Activated T-helper 17 cell treated with anti-CD3 and anti-CD28 coated beads, Interleukin-2, amount 50 U/mL, for 72 hours (primary cell): ENCODE measurements around the gene PITX1. TPM values are rescaled to one million over a fixed set of nuclear protein-coding genes. Genes with fewer than 3 reads are reported as not detected.
A peak's percentile ranks its signal among the peaks of the same experiment; 100 is the strongest.

Experiments
- ATAC-seq: fragments of 150-1000 bp; cut with Tn5 transposase; replicated peaks from 2 replicates; pipeline ENCODE4 v1.10.0; 2021; ENCODE audit warnings: mild to moderate bottlenecking, moderate library complexity
- H3K27ac Mint-ChIP-seq: one replicate; pipeline ENCODE4 v1.8.0; 2022; ENCODE audit warnings: mixed read lengths
- H3K27me3 Mint-ChIP-seq: one replicate; pipeline ENCODE4 v1.8.0; 2022; ENCODE audit warnings: mixed read lengths
- H3K36me3 Mint-ChIP-seq: one replicate; pipeline ENCODE4 v1.8.0; 2022; ENCODE audit warnings: low read depth, mild to moderate bottlenecking, mixed read lengths
- H3K4me1 Mint-ChIP-seq: one replicate; pipeline ENCODE4 v1.8.0; 2022; ENCODE audit warnings: mixed read lengths
- H3K4me3 Mint-ChIP-seq: one replicate; pipeline ENCODE4 v1.8.0; 2022; ENCODE audit warnings: mild to moderate bottlenecking, mixed read lengths
- H3K9me3 Mint-ChIP-seq: one replicate; pipeline ENCODE4 v1.8.0; 2022; ENCODE audit warnings: mixed read lengths
- total RNA-seq, 2 donors: library from RNA; stranded (reverse); gene quantifications; one replicate each; pipeline ENCODE4 v1.2.3, GENCODE V29; 2022

PITX1 gene
- total RNA-seq, 2 donors from 2014 or later: not detected

DNA sequence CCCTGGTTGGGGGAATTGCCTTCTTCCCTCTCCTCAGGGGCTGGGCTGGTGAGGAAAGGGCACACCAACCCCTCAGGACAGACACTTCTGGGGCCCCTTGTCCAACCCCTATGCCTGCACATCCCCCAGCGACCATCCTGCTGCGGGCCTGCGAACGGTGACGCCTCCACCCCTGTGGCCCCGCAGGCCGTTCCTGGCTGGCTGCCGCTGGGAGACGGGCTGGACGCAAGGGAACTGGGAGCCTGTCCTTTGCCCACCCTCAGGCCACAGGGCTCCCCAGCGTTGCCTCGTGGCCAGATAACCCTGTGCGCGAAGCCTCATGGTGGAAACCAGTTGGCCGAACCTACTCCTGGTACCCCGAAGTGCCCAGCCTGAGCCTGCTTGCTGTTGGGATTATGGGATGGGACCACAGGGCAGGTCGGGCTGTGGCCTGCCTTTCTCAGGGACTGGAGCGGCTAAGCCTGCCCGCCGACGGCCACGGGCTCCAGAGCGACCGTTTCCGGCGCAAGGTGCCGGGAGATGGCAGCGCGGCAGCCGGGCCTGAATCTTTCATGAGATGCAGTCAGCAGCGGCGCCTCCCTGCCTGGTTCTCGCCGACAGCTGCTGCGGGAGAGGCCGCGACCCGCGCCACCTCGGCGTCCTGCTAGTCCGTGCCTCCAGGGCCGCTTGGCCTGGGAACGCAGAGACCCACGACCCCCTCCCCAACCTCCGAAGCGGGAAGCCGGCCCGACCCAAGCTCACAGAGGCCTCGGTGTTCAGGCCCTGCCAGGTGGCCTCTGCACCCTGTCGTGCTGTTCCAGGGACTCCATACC, 6.5 kb upstream of the PITX1 start:
- Mint-ChIP-seq H3K4me1 (no peaks in the 10 kb centered on the region), H3K36me3 (no peaks in the 10 kb centered on the region), H3K27ac (no peak overlapping the region), H3K4me3 (peak overlapping the region; percentile 26), H3K27me3 (peaks cover 59% of the 10 kb centered on the region), H3K9me3 (no peaks in the 10 kb centered on the region)
- no peak for ATAC-seq

GRCh38 chr5:135040034-135040332, 6.0 kb upstream of the PITX1 start:
- peaks cover 2% of the 10 kb centered on the region for H3K36me3 Mint-ChIP-seq
- no peak overlapping the region for H3K27ac Mint-ChIP-seq
- H3K27me3 Mint-ChIP-seq: peaks cover 60% of the 10 kb centered on the region
- no peak for ATAC-seq
- H3K4me3 Mint-ChIP-seq: peak overlapping the region; percentile 26
- H3K4me1 Mint-ChIP-seq: peaks cover 2% of the 10 kb centered on the region
- no peaks in the 10 kb centered on the region for H3K9me3 Mint-ChIP-seq

- H3K9me3 Mint-ChIP-seq: no peaks in the 10 kb centered on the region
- no peak overlapping the region for H3K27ac Mint-ChIP-seq
- no peak overlapping the region for H3K4me3 Mint-ChIP-seq
- H3K4me1 Mint-ChIP-seq: peaks cover 6% of the 10 kb centered on the region
- no peak for ATAC-seq
- H3K36me3 Mint-ChIP-seq: peaks cover 8% of the 10 kb centered on the region
- peaks cover 62% of the 10 kb centered on the region for H3K27me3 Mint-ChIP-seq
These were observed 5.4 kb upstream of the PITX1 start for GRCh38 chr5:135039271-135040033.

DNA sequence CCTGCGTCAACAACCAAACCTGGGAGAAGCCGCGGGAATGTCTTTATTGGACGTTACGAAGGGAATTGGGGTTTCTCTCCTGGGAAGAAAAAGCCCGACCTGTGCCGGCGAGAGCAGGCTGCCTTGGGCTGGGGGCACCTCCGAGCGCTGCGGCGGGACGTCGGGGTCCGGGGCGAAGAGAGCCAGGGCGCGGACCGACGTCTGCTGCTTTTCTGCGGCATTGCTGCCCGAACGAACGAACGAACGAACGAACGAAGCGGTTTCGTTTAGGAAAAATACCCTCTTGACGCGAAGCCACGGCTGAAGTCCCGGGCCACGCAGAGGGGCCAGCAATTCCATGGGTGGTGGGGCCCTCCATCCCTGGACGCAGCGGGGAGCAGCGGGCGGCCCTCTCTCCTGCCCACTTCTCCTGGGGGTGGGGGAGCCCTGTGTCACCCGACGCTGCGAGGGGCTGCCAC, 4.8 kb upstream of the PITX1 start:
- peaks cover 59% of the 10 kb centered on the region for H3K27me3 Mint-ChIP-seq
- H3K36me3 Mint-ChIP-seq: peaks cover 9% of the 10 kb centered on the region
- H3K9me3 Mint-ChIP-seq: no peaks in the 10 kb centered on the region
- H3K4me1 Mint-ChIP-seq: peaks cover 6% of the 10 kb centered on the region
- H3K27ac Mint-ChIP-seq: no peak overlapping the region
- no peak for ATAC-seq
- peak overlapping the region; percentile 12 for H3K4me3 Mint-ChIP-seq

- no peak overlapping the region for H3K27ac Mint-ChIP-seq
- peaks cover 56% of the 10 kb centered on the region for H3K27me3 Mint-ChIP-seq
- H3K36me3 Mint-ChIP-seq: peaks cover 9% of the 10 kb centered on the region
- no peaks in the 10 kb centered on the region for H3K9me3 Mint-ChIP-seq
- peak overlapping the region; percentile 12 for H3K4me3 Mint-ChIP-seq
- ATAC-seq: no peak
- peaks cover 6% of the 10 kb centered on the region for H3K4me1 Mint-ChIP-seq
These were observed 4.3 kb upstream of the PITX1 start for GRCh38 chr5:135038205-135038812.

DNA sequence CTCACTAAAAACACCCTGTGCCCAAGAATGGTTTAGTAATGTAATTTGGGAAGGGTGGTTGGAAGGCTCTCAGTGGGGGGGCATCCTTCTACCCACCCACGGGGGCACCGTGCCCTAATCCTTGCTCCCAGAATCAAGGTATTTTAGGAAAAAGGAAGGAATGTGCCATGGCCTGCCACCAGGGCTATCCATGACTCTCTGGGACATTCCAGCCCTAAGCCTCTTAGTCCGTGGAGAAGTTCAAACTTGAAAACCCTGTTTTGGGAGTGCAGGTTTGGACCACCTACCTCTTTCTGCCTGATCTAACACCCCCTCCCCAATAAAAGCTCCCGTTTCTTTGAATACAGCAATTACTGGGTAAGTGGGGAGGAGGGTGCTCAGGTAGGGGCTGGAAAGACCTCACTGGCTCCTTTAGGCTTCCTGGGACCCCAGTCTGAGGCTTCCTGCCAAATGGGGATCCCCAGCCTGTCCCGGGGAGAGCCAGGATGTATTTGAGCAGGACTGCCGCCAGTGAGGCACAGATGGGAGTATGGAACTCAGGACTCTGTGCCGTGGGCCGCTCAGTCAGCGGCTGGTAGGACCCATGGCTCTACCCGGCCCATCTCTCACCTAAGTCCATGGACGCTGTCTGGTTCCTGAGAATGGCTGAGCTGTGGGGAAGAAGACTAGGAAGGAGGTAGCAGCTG, 3.6 kb upstream of the PITX1 start:
- Mint-ChIP-seq H3K36me3 (peaks cover 9% of the 10 kb centered on the region), H3K27ac (no peak overlapping the region), H3K27me3 (peaks cover 55% of the 10 kb centered on the region), H3K4me3 (no peak overlapping the region), H3K4me1 (peaks cover 6% of the 10 kb centered on the region), H3K9me3 (no peaks in the 10 kb centered on the region)
- no peak for ATAC-seq

- H3K4me3 Mint-ChIP-seq: no peak overlapping the region
- H3K36me3 Mint-ChIP-seq: peaks cover 15% of the 10 kb centered on the region
- no peak for ATAC-seq
- H3K27ac Mint-ChIP-seq: no peak overlapping the region
- H3K4me1 Mint-ChIP-seq: peaks cover 11% of the 10 kb centered on the region
- peaks cover 53% of the 10 kb centered on the region for H3K27me3 Mint-ChIP-seq
- no peaks in the 10 kb centered on the region for H3K9me3 Mint-ChIP-seq
These were observed 2.4 kb upstream of the PITX1 start for GRCh38 chr5:135036405-135036804.

- no peak for ATAC-seq
- Mint-ChIP-seq H3K4me3 (peak overlapping the region; percentile 76), H3K36me3 (peaks cover 15% of the 10 kb centered on the region), H3K4me1 (peaks cover 11% of the 10 kb centered on the region), H3K27me3 (peaks cover 55% of the 10 kb centered on the region), H3K9me3 (no peaks in the 10 kb centered on the region), H3K27ac (no peak overlapping the region)
These were observed 1.6 kb upstream of the PITX1 start for GRCh38 chr5:135035678-135036030.

DNA sequence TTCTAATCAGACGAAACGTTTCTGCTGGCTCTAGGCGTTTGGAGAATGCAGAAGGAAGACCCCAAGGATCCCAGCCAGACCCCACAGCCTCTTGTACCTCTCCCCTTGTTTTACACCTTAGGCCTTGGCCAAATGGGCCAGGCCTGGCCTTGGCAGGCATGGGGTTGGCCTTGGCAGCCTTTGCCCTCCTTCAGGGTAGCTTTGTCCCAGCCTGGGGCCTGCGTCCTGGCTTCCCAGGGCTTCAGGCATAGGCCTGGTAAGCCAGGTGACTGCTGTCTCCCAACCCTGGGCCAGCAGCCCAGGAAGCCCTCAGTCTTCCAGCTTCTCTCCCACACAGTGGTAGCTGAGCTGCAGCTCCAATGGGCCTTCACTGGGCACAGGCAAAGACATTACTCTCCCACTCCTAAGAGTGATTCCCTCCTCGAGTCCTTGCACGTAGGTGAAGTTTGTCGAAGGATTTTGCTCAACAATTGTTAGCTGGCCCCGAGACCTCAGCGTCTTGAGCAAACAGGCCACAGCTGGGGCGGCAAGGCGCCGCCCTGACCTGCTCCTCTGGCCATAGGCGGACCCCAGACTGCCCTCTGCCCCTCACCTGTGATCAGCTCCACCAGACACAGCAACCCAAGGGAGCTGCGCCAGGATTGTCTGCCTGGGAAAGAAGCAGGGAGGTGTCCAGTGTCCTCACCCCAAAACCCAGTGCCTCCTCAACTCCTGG, 1.1 kb upstream of the PITX1 start:
- Mint-ChIP-seq H3K4me3 (peak overlapping the region; percentile 76), H3K4me1 (peaks cover 15% of the 10 kb centered on the region), H3K36me3 (peaks cover 15% of the 10 kb centered on the region), H3K27me3 (peaks cover 61% of the 10 kb centered on the region), H3K9me3 (no peaks in the 10 kb centered on the region), H3K27ac (no peak overlapping the region)
- no peak for ATAC-seq

GRCh38 chr5:135034236-135034962, 371 bp upstream of the PITX1 start:
- ATAC-seq: no peak
- H3K36me3 Mint-ChIP-seq: peaks cover 22% of the 10 kb centered on the region
- H3K9me3 Mint-ChIP-seq: no peaks in the 10 kb centered on the region
- peaks cover 68% of the 10 kb centered on the region for H3K27me3 Mint-ChIP-seq
- H3K4me1 Mint-ChIP-seq: peaks cover 15% of the 10 kb centered on the region
- no peak overlapping the region for H3K27ac Mint-ChIP-seq
- H3K4me3 Mint-ChIP-seq: peak overlapping the region; percentile 76

DNA sequence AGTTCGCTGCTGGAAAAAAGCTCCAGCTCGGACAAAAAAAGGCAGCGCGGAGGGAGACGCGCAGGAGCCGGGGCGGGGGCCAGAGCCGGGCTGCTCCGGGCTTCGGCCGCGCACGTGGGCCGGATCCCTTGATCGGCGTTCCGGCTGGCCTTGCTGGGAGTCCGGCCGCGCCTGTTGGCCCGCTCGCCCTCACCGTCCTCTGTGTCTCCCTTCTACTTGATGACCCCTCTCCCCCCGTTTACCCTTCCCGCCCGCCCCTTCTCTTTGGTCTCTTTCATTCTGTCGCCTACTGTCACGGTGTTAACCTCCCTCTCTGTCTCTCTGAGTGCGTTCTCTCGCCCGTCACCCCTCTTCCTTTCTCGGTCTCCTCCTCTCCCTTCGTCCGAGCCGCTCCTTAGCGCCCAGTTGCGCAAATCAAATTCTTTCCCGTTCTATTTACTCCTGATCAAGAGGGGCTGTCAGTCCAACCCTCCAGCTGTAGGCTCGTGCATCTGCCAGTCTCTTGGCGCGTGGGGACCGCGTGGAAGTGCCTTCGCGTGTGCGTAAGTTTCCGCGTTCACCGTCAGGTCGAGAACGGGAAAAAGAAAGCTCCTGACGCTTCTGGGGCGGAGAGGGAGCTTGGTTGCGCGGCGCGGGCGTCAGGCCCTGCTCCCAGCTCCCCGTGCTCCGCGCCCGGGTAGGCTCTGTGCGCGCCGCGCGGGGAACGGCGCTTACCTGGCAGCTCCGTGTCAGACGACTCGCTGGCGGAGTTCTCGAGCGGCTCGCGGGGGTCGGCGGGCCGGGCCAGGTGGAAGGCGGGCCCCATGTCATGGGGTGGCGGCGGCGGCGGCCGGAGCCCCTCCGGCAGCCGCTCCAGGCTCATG, 798 bp downstream of the PITX1 start:
- peak overlapping the region; percentile 58 for H3K4me3 Mint-ChIP-seq
- peaks cover 70% of the 10 kb centered on the region for H3K27me3 Mint-ChIP-seq
- H3K36me3 Mint-ChIP-seq: peaks cover 24% of the 10 kb centered on the region
- ATAC-seq: no peak
- H3K9me3 Mint-ChIP-seq: no peaks in the 10 kb centered on the region
- peaks cover 15% of the 10 kb centered on the region for H3K4me1 Mint-ChIP-seq
- H3K27ac Mint-ChIP-seq: no peak overlapping the region

- Mint-ChIP-seq H3K27me3 (peaks cover 65% of the 10 kb centered on the region), H3K4me3 (peak overlapping the region; percentile 58), H3K27ac (no peak overlapping the region), H3K36me3 (peaks cover 24% of the 10 kb centered on the region), H3K9me3 (no peaks in the 10 kb centered on the region), H3K4me1 (peaks cover 15% of the 10 kb centered on the region)
- no peak for ATAC-seq
These were observed 1.4 kb downstream of the PITX1 start for GRCh38 chr5:135032695-135032998.
